AML-193 (cell line): ENCODE results near the gene STPG3.
A peak's percentile ranks its signal among the peaks of the same experiment; 100 is the strongest.
"Not testable (repeated sequence)": the region's sequence is repeated elsewhere in the genome, so short reads cannot be mapped to it uniquely, and the experiment has no call there.

Experiments
- DNase-seq, 2 experiments: peaks; one replicate each; lab custom pipeline; 2025; lab: John Stamatoyannopoulos, UW

Gene STPG3

GRCh38 chr9:137245450-137246421, 5.3 kb upstream of the STPG3 start:
- no peak for DNase-seq

GRCh38 chr9:137247135-137247915, 3.8 kb upstream of the STPG3 start:
- DNase-seq: no peak

GRCh38 chr9:137247916-137248175, 3.2 kb upstream of the STPG3 start:
- no peak for DNase-seq

GRCh38 chr9:137250329-137251193, 525 bp upstream of the STPG3 start:
- no peak for DNase-seq

- no peak for DNase-seq
Measured at GRCh38 chr9:137251490-137252268, 593 bp downstream of the STPG3 start.

GRCh38 chr9:137252555-137253506, 1.7 kb downstream of the STPG3 start:
- DNase-seq: no peak

GRCh38 chr9:137253717-137254623, 2.9 kb downstream of the STPG3 start:
- DNase-seq: no peak

GRCh38 chr9:137254624-137255447, 3.8 kb downstream of the STPG3 start, which contains the start of gene NELFB:
Gene NELFB, plus strand, starts transcription at chr9:137255327.
- peak; percentile 54 to 68 for DNase-seq

GRCh38 chr9:137255448-137256114, 4.5 kb downstream of the STPG3 start:
- DNase-seq: peak in 1 of 2 experiments; percentile 13

GRCh38 chr9:137256362-137256761, 5.3 kb downstream of the STPG3 start:
- DNase-seq: no peak

GRCh38 chr9:137256856-137257255, 5.8 kb downstream of the STPG3 start:
- DNase-seq: no peak

GRCh38 chr9:137262173-137262908, 11.3 kb downstream of the STPG3 start:
- not testable (repeated sequence) for DNase-seq

- DNase-seq: no peak
Measured at GRCh38 chr9:137262909-137263285, 11.8 kb downstream of the STPG3 start.

- no peak for DNase-seq
Measured at GRCh38 chr9:137263506-137263905, 12.4 kb downstream of the STPG3 start.

- DNase-seq: no peak
Measured at GRCh38 chr9:137264067-137264466, 13.0 kb downstream of the STPG3 start.

GRCh38 chr9:137265496-137266161, 14.5 kb downstream of the STPG3 start:
- no peak for DNase-seq
